ENCODE results near the gene CPNE8.

Gene CPNE8

DNA sequence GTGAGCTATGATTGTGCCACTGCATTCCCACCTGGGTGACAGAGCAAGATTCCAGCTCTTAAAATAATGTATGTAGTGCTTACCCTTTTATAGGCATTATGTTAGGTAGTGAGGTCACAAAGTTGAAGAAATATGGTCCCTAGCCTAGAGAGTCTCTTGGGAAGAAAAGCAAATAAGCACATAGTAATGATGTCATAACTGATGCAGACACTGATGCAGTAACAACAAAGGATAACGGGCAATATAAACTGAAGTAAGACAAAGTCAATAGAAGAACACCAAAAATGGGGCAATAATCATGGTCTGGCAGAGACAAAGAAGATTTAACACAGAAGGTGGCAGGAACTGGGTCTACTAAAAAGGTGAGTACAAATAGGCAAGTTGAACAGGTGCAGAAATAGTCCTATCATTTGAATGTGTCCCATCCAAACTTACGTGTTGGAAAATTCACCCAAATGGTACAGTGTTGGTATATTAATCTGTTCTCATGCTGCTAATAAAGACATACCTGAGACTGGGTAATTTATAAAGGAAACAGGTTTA lies 93.5 kb downstream of the CPNE8 start:
- H3K27ac ChIP-seq (replicated peaks): no peak overlapping the region
- DNase-seq (ENCODE audit: low read depth in 1 of 2, low spot score in 1 of 2): no peak
- no peak for TF ChIP-seq GABPA (IDR thresholded peaks at IDR 0.05; ENCODE audit: low read depth)
- TF ChIP-seq, protein P1, sequence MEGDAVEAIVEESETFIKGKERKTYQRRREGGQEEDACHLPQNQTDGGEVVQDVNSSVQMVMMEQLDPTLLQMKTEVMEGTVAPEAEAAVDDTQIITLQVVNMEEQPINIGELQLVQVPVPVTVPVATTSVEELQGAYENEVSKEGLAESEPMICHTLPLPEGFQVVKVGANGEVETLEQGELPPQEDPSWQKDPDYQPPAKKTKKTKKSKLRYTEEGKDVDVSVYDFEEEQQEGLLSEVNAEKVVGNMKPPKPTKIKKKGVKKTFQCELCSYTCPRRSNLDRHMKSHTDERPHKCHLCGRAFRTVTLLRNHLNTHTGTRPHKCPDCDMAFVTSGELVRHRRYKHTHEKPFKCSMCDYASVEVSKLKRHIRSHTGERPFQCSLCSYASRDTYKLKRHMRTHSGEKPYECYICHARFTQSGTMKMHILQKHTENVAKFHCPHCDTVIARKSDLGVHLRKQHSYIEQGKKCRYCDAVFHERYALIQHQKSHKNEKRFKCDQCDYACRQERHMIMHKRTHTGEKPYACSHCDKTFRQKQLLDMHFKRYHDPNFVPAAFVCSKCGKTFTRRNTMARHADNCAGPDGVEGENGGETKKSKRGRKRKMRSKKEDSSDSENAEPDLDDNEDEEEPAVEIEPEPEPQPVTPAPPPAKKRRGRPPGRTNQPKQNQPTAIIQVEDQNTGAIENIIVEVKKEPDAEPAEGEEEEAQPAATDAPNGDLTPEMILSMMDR (IDR thresholded peaks at IDR 0.05; ENCODE audit: insufficient read depth, low read length): no peak
- TF ChIP-seq POLR2AphosphoS5 (IDR thresholded peaks at IDR 0.05; ENCODE audit: low read depth): no peak
- TF ChIP-seq SPI1 (IDR thresholded peaks at IDR 0.05; ENCODE audit: borderline replicate concordance, low read depth): no peak
- TF ChIP-seq, protein P2, sequence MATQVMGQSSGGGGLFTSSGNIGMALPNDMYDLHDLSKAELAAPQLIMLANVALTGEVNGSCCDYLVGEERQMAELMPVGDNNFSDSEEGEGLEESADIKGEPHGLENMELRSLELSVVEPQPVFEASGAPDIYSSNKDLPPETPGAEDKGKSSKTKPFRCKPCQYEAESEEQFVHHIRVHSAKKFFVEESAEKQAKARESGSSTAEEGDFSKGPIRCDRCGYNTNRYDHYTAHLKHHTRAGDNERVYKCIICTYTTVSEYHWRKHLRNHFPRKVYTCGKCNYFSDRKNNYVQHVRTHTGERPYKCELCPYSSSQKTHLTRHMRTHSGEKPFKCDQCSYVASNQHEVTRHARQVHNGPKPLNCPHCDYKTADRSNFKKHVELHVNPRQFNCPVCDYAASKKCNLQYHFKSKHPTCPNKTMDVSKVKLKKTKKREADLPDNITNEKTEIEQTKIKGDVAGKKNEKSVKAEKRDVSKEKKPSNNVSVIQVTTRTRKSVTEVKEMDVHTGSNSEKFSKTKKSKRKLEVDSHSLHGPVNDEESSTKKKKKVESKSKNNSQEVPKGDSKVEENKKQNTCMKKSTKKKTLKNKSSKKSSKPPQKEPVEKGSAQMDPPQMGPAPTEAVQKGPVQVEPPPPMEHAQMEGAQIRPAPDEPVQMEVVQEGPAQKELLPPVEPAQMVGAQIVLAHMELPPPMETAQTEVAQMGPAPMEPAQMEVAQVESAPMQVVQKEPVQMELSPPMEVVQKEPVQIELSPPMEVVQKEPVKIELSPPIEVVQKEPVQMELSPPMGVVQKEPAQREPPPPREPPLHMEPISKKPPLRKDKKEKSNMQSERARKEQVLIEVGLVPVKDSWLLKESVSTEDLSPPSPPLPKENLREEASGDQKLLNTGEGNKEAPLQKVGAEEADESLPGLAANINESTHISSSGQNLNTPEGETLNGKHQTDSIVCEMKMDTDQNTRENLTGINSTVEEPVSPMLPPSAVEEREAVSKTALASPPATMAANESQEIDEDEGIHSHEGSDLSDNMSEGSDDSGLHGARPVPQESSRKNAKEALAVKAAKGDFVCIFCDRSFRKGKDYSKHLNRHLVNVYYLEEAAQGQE (IDR thresholded peaks at IDR 0.05; ENCODE audit: insufficient replicate concordance, low read depth): no peak
- H3K4me3 ChIP-seq (replicated peaks; ENCODE audit: insufficient read depth, low read length): no peak overlapping the region
- H3K27me3 ChIP-seq (ENCODE audit: insufficient read depth, poor library complexity, severe bottlenecking): no peaks in the 10 kb centered on the region

DNA sequence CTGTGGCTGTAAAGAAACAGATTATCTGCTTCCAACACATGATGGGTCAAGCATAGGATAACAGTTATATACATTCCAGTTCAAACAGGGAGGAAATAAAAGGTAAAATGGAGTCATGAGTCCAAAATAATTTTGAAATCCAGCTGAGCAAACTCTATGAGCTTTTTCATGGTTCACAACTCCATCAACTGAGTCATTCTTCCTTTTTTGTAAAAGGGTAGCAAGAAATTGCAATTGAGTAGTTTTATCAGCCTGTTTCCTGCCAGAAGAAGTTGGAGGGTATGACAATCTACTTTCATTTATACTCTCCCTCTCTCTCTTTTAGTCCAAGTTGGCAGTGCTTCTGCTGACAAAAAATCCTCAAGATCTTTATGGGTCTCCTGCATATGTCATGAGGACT lies 95.6 kb downstream of the CPNE8 start:
- Histone ChIP-seq H3K27ac (replicated peaks) (no peak overlapping the region), H3K4me3 (replicated peaks; ENCODE audit: insufficient read depth, low read length) (no peak overlapping the region), H3K27me3 (ENCODE audit: insufficient read depth, poor library complexity, severe bottlenecking) (no peaks in the 10 kb centered on the region)
- TF ChIP-seq SPI1 (IDR thresholded peaks at IDR 0.05; ENCODE audit: borderline replicate concordance, low read depth) (no peak), POLR2AphosphoS5 (IDR thresholded peaks at IDR 0.05; ENCODE audit: low read depth) (no peak), GABPA (IDR thresholded peaks at IDR 0.05; ENCODE audit: low read depth) (no peak)
- TF ChIP-seq, protein P1 (IDR thresholded peaks at IDR 0.05; ENCODE audit: insufficient read depth, low read length): no peak
- TF ChIP-seq, protein P2 (IDR thresholded peaks at IDR 0.05; ENCODE audit: insufficient replicate concordance, low read depth): no peak
- no peak for DNase-seq (ENCODE audit: low read depth in 1 of 2, low spot score in 1 of 2)

DNA sequence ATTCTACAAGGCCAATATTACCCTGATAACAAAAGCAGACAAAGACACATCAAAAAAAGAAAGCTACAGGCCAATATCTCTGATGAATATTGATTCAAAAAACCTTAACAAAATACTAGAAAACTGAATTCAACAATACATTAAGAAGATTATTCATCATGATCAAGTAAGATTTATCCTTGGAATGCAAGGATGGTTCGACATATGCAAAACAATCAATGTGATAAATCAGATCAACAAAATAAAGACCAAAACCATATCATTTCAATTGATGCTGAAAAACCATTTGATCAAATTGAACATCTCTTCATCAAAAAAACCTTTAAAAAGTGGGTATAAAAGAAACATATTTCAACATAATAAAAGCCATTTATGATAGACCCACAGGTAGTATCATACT lies 117.3 kb downstream of the CPNE8 start:
- no peak for TF ChIP-seq GABPA (IDR thresholded peaks at IDR 0.05; ENCODE audit: low read depth)
- no peak for TF ChIP-seq POLR2AphosphoS5 (IDR thresholded peaks at IDR 0.05; ENCODE audit: low read depth)
- TF ChIP-seq, protein P2 (IDR thresholded peaks at IDR 0.05; ENCODE audit: insufficient replicate concordance, low read depth): no peak
- TF ChIP-seq SPI1 (IDR thresholded peaks at IDR 0.05; ENCODE audit: borderline replicate concordance, low read depth): no peak
- TF ChIP-seq, protein P1 (IDR thresholded peaks at IDR 0.05; ENCODE audit: insufficient read depth, low read length): no peak
- DNase-seq (ENCODE audit: low read depth in 1 of 2, low spot score in 1 of 2): no peak
- no peak overlapping the region for H3K4me3 ChIP-seq (replicated peaks; ENCODE audit: insufficient read depth, low read length)
- no peak overlapping the region for H3K27ac ChIP-seq (replicated peaks)
- H3K27me3 ChIP-seq (ENCODE audit: insufficient read depth, poor library complexity, severe bottlenecking): no peaks in the 10 kb centered on the region

Measured in HL-60 (cell line).